HepG2 (cell line): ENCODE results near the gene MRE11. TPM values are rescaled to one million over a fixed set of nuclear protein-coding genes. Genes with fewer than 3 reads are reported as not detected.

ENCODE experiments used
- ATF1 ChIP-seq: IDR thresholded peaks from 2 replicates; pipeline ENCODE4 v1.6.1; 2016; ENCODE audit warnings: mild to moderate bottlenecking, control low read depth
- CAMTA2 ChIP-seq: sonication (generic); formaldehyde crosslinking; IDR thresholded peaks from 2 replicates; pipeline ENCODE4 v1.4.0; 2020; ENCODE audit warnings: mild to moderate bottlenecking, missing genetic modification reagents, borderline replicate concordance
- CHD4 ChIP-seq: fragments of 200-600 bp; sonication (generic); IDR thresholded peaks from 2 replicates; pipeline ENCODE4 v1.7.0; 2017; ENCODE audit warnings: mild to moderate bottlenecking, low read length, borderline replicate concordance
- ETS1 ChIP-seq: sonication (generic); formaldehyde crosslinking; IDR thresholded peaks from 2 replicates; pipeline ENCODE4 v1.4.0; 2020; ENCODE audit warnings: missing genetic modification reagents
- KMT2B ChIP-seq: IDR thresholded peaks from 2 replicates; pipeline ENCODE4 v1.6.1; 2016; ENCODE audit warnings: missing genetic modification reagents, missing compliant biosample characterization
- MAF1 ChIP-seq: sonication (generic); formaldehyde crosslinking; IDR thresholded peaks from 2 replicates; pipeline ENCODE4 v1.5.0; 2020; ENCODE audit warnings: missing genetic modification reagents, borderline replicate concordance
- MAFF ChIP-seq: IDR thresholded peaks from 2 replicates; pipeline ENCODE4 v1.6.1; 2011; ENCODE audit warnings: low read depth, low read length, improper control_type of control experiment
- MEF2D ChIP-seq: sonication (generic); formaldehyde crosslinking; IDR thresholded peaks from 2 replicates; pipeline ENCODE4 v1.5.1; 2020; ENCODE audit warnings: mild to moderate bottlenecking, missing genetic modification reagents
- MIXL1 ChIP-seq: IDR thresholded peaks from 2 replicates; pipeline ENCODE4 v1.6.1; 2016
- NPAS2 ChIP-seq: sonication (generic); formaldehyde crosslinking; IDR thresholded peaks from 2 replicates; pipeline ENCODE4 v1.8.0; 2022; ENCODE audit warnings: mild to moderate bottlenecking, missing genetic modification reagents, borderline replicate concordance
- PAWR ChIP-seq: sonication (generic); formaldehyde crosslinking; IDR thresholded peaks from 2 replicates; pipeline ENCODE4 v1.4.0; 2020; ENCODE audit warnings: missing genetic modification reagents, mild to moderate bottlenecking, borderline replicate concordance
- PRPF4 ChIP-seq: fragments of 200-400 bp; formaldehyde crosslinking; IDR thresholded peaks from 2 replicates; pipeline ENCODE4 v1.6.1; 2016; ENCODE audit warnings: low read length, low read depth; ENCODE audit not compliant: poor library complexity, severe bottlenecking
- SAP130 ChIP-seq: IDR thresholded peaks from 2 replicates; pipeline ENCODE4 v1.6.1; 2016; ENCODE audit warnings: low read depth
- SNAPC2 ChIP-seq: sonication (generic); formaldehyde crosslinking; IDR thresholded peaks from 2 replicates; pipeline ENCODE4 v1.8.1; 2022; ENCODE audit warnings: mild to moderate bottlenecking, missing genetic modification reagents
- TFDP2 ChIP-seq: sonication (generic); formaldehyde crosslinking; IDR thresholded peaks from 2 replicates; pipeline ENCODE4 v1.4.0; 2020; ENCODE audit warnings: missing genetic modification reagents
- THRA ChIP-seq: sonication (generic); formaldehyde crosslinking; IDR thresholded peaks from 2 replicates; pipeline ENCODE4 v1.4.0; 2020; ENCODE audit warnings: missing genetic modification reagents, borderline replicate concordance
- U2AF2 ChIP-seq: fragments of 200-400 bp; formaldehyde crosslinking; IDR thresholded peaks from 2 replicates; pipeline ENCODE4 v1.6.1; 2017; ENCODE audit warnings: low read depth, mild to moderate bottlenecking, low read length
- ZFP91 ChIP-seq: sonication (generic); formaldehyde crosslinking; IDR thresholded peaks from 2 replicates; pipeline ENCODE4 v1.9.0; 2022; ENCODE audit warnings: missing genetic modification reagents, mild to moderate bottlenecking, borderline replicate concordance
- ZNF10 ChIP-seq: sonication (generic); formaldehyde crosslinking; IDR thresholded peaks from 2 replicates; pipeline ENCODE4 v1.4.0; 2020; ENCODE audit warnings: mild to moderate bottlenecking, low read depth, missing genetic modification reagents, borderline replicate concordance
- ZNF589 ChIP-seq: sonication (generic); formaldehyde crosslinking; conservative IDR thresholded peaks from 2 replicates; pipeline ENCODE4 v1.8.0; 2022; ENCODE audit warnings: mild to moderate bottlenecking, moderate library complexity, missing genetic modification reagents
- ZNF737 ChIP-seq: sonication (generic); formaldehyde crosslinking; IDR thresholded peaks from 2 replicates; pipeline ENCODE4 v1.5.0; 2020; ENCODE audit warnings: missing genetic modification reagents, mild to moderate bottlenecking, borderline replicate concordance
- ZNF775 ChIP-seq: sonication (generic); formaldehyde crosslinking; IDR thresholded peaks from 2 replicates; pipeline ENCODE4 v1.4.0; 2020; ENCODE audit warnings: missing genetic modification reagents, mild to moderate bottlenecking, moderate library complexity, borderline replicate concordance
- polyA plus RNA-seq, 8 experiments: library from polyadenylated mRNA; depleted of rRNA in 3 of 8; stranded (reverse) in 7 of 8; unstranded in 1 of 8; fragments of >200 nt; fragmentation: Illumina TruSeq in 4 of 8; extraction: Trizol in 4 of 8; gene quantifications; 2 replicates each; pipeline versions ENCODE4 v1.2.1 to v1.2.3, GENCODE V29; 2011 to 2016; ENCODE audit warnings: low read depth in 4 of 8, missing spikeins in 1 of 8, mixed read lengths in 1 of 8; ENCODE audit not compliant: insufficient read depth in 1 of 8
- total RNA-seq, 5 experiments: library from RNA; depleted of rRNA; stranded (reverse); fragments of >200 nt; fragmentation: Illumina TruSeq; extraction: Trizol; gene quantifications; 2 replicates each; pipeline ENCODE4 v1.2.3, GENCODE V29; 2016; ENCODE audit warnings: low read depth in 1 of 5

The MRE11 gene
- total and polyA plus RNA-seq, 2 of the 13 experiments (the other 11 are each of a cell fraction or from before 2014, with no cell fraction given), result 7.2 to 37.3 TPM

GRCh38 chr11:94511932-94512781 lies 18.5 kb upstream of the MRE11 start, which contains the start of gene C11orf97 (continued):
- TF ChIP-seq CHD4 (no peak), THRA (CRISPR knock-in tag) (no peak), ZNF10 (no peak), ZNF589 (CRISPR knock-in tag) (no peak), KMT2B (CRISPR knock-in tag) (0 out of 2 replicates have a peak, but pooled peaks have one; percentile 46), PAWR (CRISPR knock-in tag) (no peak), ZFP91 (peak; percentile 67; the same call in 1 of the 2 replicates), MAFF (no peak), SAP130 (CRISPR knock-in tag) (peak; percentile 88), PRPF4 (no peak), CAMTA2 (CRISPR knock-in tag) (no peak), NPAS2 (CRISPR knock-in tag) (no peak), ETS1 (CRISPR knock-in tag) (no peak), TFDP2 (CRISPR knock-in tag) (no peak), MIXL1 (CRISPR knock-in tag) (no peak), ZNF737 (no peak), U2AF2 (no peak), MAF1 (CRISPR knock-in tag) (no peak), MEF2D (no peak), ATF1 (CRISPR knock-in tag) (no peak), SNAPC2 (CRISPR knock-in tag) (no peak), ZNF775 (CRISPR knock-in tag) (no peak)
